Liver (tissue), 9 donors: ENCODE data around the gene ADGRB2. TPM values are rescaled to one million over a fixed set of nuclear protein-coding genes. Genes with fewer than 3 reads are reported as not detected.
A peak's percentile ranks its signal among the peaks of the same experiment; 100 is the strongest.

Experiments
- DNase-seq: peaks from one replicate; pipeline ENCODE4 v3.0.0-alpha.2; 2017; ENCODE audit warnings: low spot score
- H3K27ac ChIP-seq, 2 donors: one replicate each; pipeline ENCODE4 v1.7.0; 2013; ENCODE audit warnings: inconsistent platforms in 2 of 2, low read length in 2 of 2, control low read depth in 1 of 2, low read depth in 1 of 2, mild to moderate bottlenecking in 1 of 2
- H3K27me3 ChIP-seq, 4 donors: one replicate each; pipeline versions ENCODE4 v1.6.1 to v1.7.0; 2013; ENCODE audit warnings: low read length in 3 of 4, inconsistent platforms in 1 of 4, mild to moderate bottlenecking in 1 of 4, moderate library complexity in 1 of 4; ENCODE audit not compliant: control insufficient read depth in 4 of 4, insufficient read depth in 4 of 4
- H3K36me3 ChIP-seq, 4 donors: one replicate each; pipeline versions ENCODE4 v1.6.1 to v1.7.0; 2013; ENCODE audit warnings: low read length in 3 of 4, mild to moderate bottlenecking in 3 of 4, low read depth in 1 of 4, moderate library complexity in 1 of 4; ENCODE audit not compliant: control insufficient read depth in 4 of 4, insufficient read depth in 3 of 4
- H3K4me1 ChIP-seq, 4 donors: one replicate each; pipeline versions ENCODE4 v1.6.1 to v1.7.0; 2013; ENCODE audit warnings: low read length in 3 of 4, mild to moderate bottlenecking in 3 of 4, moderate library complexity in 1 of 4; ENCODE audit not compliant: control insufficient read depth in 4 of 4, insufficient read depth in 4 of 4
- H3K4me3 ChIP-seq, 3 donors: one replicate each; pipeline versions ENCODE4 v1.6.1 to v1.7.0; 2013; ENCODE audit warnings: low read length in 3 of 3, control low read depth in 1 of 3, low read depth in 1 of 3, mild to moderate bottlenecking in 1 of 3
- H3K9ac ChIP-seq, 2 donors: one replicate each; pipeline ENCODE4 v1.7.0; 2013; ENCODE audit warnings: low read length in 2 of 2, mild to moderate bottlenecking in 2 of 2, moderate library complexity in 2 of 2, control low read depth in 1 of 2, low read depth in 1 of 2
- H3K9me3 ChIP-seq, 4 donors: one replicate each; pipeline versions ENCODE4 v1.6.1 to v1.7.0; 2013; ENCODE audit warnings: low read length in 3 of 4; ENCODE audit not compliant: control insufficient read depth in 4 of 4
- CTCF ChIP-seq: fragments of 150-350 bp; IDR thresholded peaks from 2 replicates; pipeline ENCODE4 v1.5.1; 2017; ENCODE audit warnings: improper control_type of control experiment, low read depth, low read length; ENCODE audit not compliant: missing input control
- EGR1 ChIP-seq, 2 donors: IDR thresholded peaks; 2 replicates each; pipeline ENCODE4 v1.6.1; 2016 to 2018; ENCODE audit warnings: antibody characterized with exemption in 2 of 2, low read depth in 2 of 2
- FOXA1 ChIP-seq: IDR thresholded peaks from 2 replicates; pipeline ENCODE4 v1.6.1; 2016; ENCODE audit warnings: antibody characterized with exemption
- FOXA2 ChIP-seq: IDR thresholded peaks from 2 replicates; pipeline ENCODE4 v1.6.1; 2016; ENCODE audit warnings: antibody characterized with exemption
- GABPA ChIP-seq, 2 donors: IDR thresholded peaks in 1 of 2; conservative IDR thresholded peaks in 1 of 2; 2 replicates each; pipeline ENCODE4 v1.6.1; 2016; ENCODE audit warnings: antibody characterized with exemption in 2 of 2, mild to moderate bottlenecking in 1 of 2, moderate library complexity in 1 of 2
- HNF4A ChIP-seq, 2 donors: conservative IDR thresholded peaks; 2 replicates each; pipeline ENCODE4 v1.6.1; 2016; ENCODE audit warnings: antibody characterized with exemption in 2 of 2, mild to moderate bottlenecking in 2 of 2
- HNF4G ChIP-seq: IDR thresholded peaks from 2 replicates; pipeline ENCODE4 v1.6.1; 2016; ENCODE audit warnings: antibody characterized with exemption
- JUND ChIP-seq, 2 donors: IDR thresholded peaks; 2 replicates each; pipeline ENCODE4 v1.6.1; 2016; ENCODE audit warnings: antibody characterized with exemption in 2 of 2
- NR2F2 ChIP-seq: IDR thresholded peaks from 2 replicates; pipeline ENCODE4 v1.6.1; 2016; ENCODE audit warnings: antibody characterized with exemption
- SP1 ChIP-seq: IDR thresholded peaks from 2 replicates; pipeline ENCODE4 v1.6.1; 2018; ENCODE audit warnings: antibody characterized with exemption, mild to moderate bottlenecking
- TAF1 ChIP-seq: conservative IDR thresholded peaks from 2 replicates; pipeline ENCODE4 v1.6.1; 2016; ENCODE audit warnings: antibody characterized with exemption, mild to moderate bottlenecking
- YY1 ChIP-seq: IDR thresholded peaks from 2 replicates; pipeline ENCODE4 v1.6.1; 2016; ENCODE audit warnings: antibody characterized with exemption, mild to moderate bottlenecking
- WGBS: extraction: QIAGEN DNeasy Blood & Tissue Kit; methylation state at CpG from one replicate; pipeline ENCODE4 v1.1.7; 2013; 5-methylcytosine and 5-hydroxymethylcytosine counted together
- polyA plus RNA-seq, 2 donors: library from polyadenylated mRNA; stranded (reverse) in 1 of 2; unstranded in 1 of 2; fragments of 200-250 nt in 1 of 2; fragments of >200 nt in 1 of 2; fragmentation: Nextera tagmentation in 1 of 2; extraction: Ambion mirVana in 1 of 2; gene quantifications; one replicate each; pipeline versions ENCODE4 v1.2.1 to v1.2.3, GENCODE V29; 2013 to 2015
- total RNA-seq, 2 donors: library from RNA; depleted of rRNA; stranded (reverse); fragments of >200 nt; gene quantifications; one replicate each; pipeline ENCODE4 v1.2.3, GENCODE V29; 2014
- TF ChIP-seq, protein P1 (sequence below): IDR thresholded peaks from 2 replicates; pipeline ENCODE4 v1.6.1; 2016; ENCODE audit warnings: antibody characterized with exemption
- TF ChIP-seq, protein P2 (sequence below): IDR thresholded peaks from 2 replicates; pipeline ENCODE4 v1.6.1; 2016; ENCODE audit warnings: antibody characterized with exemption, mild to moderate bottlenecking
- TF ChIP-seq, protein P3 (sequence below): IDR thresholded peaks from 2 replicates; pipeline ENCODE4 v1.6.1; 2016; ENCODE audit warnings: antibody characterized with exemption
- TF ChIP-seq, protein P4 (sequence below): IDR thresholded peaks from 2 replicates; pipeline ENCODE4 v1.6.1; 2016; ENCODE audit warnings: antibody characterized with exemption
- donor health status: healthy.
- donor health status: healthy.
- donor health status: healthy.
- donor health status: healthy.
- donor health status: healthy.

Gene ADGRB2, protein sequence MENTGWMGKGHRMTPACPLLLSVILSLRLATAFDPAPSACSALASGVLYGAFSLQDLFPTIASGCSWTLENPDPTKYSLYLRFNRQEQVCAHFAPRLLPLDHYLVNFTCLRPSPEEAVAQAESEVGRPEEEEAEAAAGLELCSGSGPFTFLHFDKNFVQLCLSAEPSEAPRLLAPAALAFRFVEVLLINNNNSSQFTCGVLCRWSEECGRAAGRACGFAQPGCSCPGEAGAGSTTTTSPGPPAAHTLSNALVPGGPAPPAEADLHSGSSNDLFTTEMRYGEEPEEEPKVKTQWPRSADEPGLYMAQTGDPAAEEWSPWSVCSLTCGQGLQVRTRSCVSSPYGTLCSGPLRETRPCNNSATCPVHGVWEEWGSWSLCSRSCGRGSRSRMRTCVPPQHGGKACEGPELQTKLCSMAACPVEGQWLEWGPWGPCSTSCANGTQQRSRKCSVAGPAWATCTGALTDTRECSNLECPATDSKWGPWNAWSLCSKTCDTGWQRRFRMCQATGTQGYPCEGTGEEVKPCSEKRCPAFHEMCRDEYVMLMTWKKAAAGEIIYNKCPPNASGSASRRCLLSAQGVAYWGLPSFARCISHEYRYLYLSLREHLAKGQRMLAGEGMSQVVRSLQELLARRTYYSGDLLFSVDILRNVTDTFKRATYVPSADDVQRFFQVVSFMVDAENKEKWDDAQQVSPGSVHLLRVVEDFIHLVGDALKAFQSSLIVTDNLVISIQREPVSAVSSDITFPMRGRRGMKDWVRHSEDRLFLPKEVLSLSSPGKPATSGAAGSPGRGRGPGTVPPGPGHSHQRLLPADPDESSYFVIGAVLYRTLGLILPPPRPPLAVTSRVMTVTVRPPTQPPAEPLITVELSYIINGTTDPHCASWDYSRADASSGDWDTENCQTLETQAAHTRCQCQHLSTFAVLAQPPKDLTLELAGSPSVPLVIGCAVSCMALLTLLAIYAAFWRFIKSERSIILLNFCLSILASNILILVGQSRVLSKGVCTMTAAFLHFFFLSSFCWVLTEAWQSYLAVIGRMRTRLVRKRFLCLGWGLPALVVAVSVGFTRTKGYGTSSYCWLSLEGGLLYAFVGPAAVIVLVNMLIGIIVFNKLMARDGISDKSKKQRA (N-terminal part only)
- total RNA-seq = under 1 TPM; under 0.01 to 0.05 TPM
- polyA plus RNA-seq = under 1 TPM in 1 of 2 donors, not detected in 1; 0.05 TPM

DNA sequence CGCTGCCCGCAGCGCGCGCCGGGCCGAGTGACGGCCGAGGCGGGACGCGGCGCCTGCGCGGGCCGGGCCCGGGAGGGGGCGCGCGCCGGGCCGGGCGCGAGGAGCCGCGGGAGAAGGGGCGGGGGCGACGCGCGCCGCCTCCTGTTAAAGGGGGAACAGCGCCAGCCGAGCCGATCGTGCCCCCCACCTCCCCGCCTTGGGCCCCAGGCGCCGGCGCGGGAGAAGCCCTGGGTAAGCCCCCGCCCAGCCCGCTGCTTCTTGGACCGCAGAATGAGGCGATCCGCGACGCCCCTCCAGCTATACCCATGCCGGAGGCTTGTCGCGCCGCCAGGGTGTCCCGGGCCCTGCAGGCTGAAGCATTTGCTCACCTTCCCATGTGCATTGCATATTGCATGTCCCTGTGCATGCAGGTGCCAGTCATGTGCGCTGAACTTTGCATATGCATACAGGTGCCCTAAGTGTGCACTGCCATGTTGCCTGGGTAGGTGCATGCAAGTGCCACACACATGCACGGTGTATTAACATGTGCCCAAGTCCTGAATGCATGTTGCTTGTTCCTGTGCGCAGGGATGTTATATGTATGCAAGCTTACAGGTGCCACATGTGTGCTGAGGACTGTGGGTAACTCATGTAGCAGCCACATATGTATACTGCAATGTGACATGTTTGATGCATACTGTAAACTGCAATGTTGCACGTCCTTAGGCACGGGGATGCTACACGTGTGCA lies at the start of gene ADGRB2:
Gene ADGRB2 (minus strand): TSS at position 29 of the 729 bp plus-strand sequence. CDS start 7,119 bp downstream, outside the sequence.
- 7% methylated on average over 59 of the region's 59 CpGs for WGBS
- DNase-seq = no peak
- Histone ChIP-seq H3K27me3 (peaks cover 2 to 23% (median 8%) of the 10 kb centered on the region in 4 donors), H3K4me3 (peak within 1 kb of the TSS in 1 of 3 donors; percentile 63), H3K27ac (no peak within 1 kb of the TSS), H3K9me3 (no peaks in the 10 kb centered on the region), H3K36me3 (no peaks in the 10 kb centered on the region), H3K4me1 (peaks cover 3 to 20% (median 9%) of the 10 kb centered on the region in 4 donors), H3K9ac (no peak within 1 kb of the TSS)
- TF ChIP-seq TAF1 = no peak
- TF ChIP-seq FOXA2 = no peak
- no peak for TF ChIP-seq HNF4G
- no peak for TF ChIP-seq NR2F2
- TF ChIP-seq HNF4A (conservative IDR thresholded peaks at IDR 0.05) = no peak
- TF ChIP-seq FOXA1 = no peak
- no peak for TF ChIP-seq JUND (IDR thresholded peaks at IDR 0.05)
- no peak for TF ChIP-seq SP1
- no peak for TF ChIP-seq CTCF
- TF ChIP-seq, protein P1, sequence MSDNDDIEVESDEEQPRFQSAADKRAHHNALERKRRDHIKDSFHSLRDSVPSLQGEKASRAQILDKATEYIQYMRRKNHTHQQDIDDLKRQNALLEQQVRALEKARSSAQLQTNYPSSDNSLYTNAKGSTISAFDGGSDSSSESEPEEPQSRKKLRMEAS = no peak
- TF ChIP-seq YY1 = no peak
- TF ChIP-seq GABPA (IDR thresholded peaks at IDR 0.05 in 1 of 2, conservative IDR thresholded peaks at IDR 0.05 in 1 of 2) = no peak
- TF ChIP-seq, protein P2, sequence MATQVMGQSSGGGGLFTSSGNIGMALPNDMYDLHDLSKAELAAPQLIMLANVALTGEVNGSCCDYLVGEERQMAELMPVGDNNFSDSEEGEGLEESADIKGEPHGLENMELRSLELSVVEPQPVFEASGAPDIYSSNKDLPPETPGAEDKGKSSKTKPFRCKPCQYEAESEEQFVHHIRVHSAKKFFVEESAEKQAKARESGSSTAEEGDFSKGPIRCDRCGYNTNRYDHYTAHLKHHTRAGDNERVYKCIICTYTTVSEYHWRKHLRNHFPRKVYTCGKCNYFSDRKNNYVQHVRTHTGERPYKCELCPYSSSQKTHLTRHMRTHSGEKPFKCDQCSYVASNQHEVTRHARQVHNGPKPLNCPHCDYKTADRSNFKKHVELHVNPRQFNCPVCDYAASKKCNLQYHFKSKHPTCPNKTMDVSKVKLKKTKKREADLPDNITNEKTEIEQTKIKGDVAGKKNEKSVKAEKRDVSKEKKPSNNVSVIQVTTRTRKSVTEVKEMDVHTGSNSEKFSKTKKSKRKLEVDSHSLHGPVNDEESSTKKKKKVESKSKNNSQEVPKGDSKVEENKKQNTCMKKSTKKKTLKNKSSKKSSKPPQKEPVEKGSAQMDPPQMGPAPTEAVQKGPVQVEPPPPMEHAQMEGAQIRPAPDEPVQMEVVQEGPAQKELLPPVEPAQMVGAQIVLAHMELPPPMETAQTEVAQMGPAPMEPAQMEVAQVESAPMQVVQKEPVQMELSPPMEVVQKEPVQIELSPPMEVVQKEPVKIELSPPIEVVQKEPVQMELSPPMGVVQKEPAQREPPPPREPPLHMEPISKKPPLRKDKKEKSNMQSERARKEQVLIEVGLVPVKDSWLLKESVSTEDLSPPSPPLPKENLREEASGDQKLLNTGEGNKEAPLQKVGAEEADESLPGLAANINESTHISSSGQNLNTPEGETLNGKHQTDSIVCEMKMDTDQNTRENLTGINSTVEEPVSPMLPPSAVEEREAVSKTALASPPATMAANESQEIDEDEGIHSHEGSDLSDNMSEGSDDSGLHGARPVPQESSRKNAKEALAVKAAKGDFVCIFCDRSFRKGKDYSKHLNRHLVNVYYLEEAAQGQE = no peak
- TF ChIP-seq, protein P3, sequence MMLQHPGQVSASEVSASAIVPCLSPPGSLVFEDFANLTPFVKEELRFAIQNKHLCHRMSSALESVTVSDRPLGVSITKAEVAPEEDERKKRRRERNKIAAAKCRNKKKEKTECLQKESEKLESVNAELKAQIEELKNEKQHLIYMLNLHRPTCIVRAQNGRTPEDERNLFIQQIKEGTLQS = no peak
- no peak for TF ChIP-seq EGR1 (IDR thresholded peaks at IDR 0.05; ENCODE audit: low read depth in 2 of 2)
- TF ChIP-seq, protein P4, sequence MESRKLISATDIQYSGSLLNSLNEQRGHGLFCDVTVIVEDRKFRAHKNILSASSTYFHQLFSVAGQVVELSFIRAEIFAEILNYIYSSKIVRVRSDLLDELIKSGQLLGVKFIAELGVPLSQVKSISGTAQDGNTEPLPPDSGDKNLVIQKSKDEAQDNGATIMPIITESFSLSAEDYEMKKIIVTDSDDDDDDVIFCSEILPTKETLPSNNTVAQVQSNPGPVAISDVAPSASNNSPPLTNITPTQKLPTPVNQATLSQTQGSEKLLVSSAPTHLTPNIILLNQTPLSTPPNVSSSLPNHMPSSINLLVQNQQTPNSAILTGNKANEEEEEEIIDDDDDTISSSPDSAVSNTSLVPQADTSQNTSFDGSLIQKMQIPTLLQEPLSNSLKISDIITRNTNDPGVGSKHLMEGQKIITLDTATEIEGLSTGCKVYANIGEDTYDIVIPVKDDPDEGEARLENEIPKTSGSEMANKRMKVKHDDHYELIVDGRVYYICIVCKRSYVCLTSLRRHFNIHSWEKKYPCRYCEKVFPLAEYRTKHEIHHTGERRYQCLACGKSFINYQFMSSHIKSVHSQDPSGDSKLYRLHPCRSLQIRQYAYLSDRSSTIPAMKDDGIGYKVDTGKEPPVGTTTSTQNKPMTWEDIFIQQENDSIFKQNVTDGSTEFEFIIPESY = no peak
